ENCODE measurements around the gene MYO3B. TPM values are rescaled to one million over a fixed set of nuclear protein-coding genes. Genes with fewer than 3 reads are reported as not detected.

Gene MYO3B
- total RNA-seq, 1 donor from 2014 or later = not detected

GRCh38 chr2:170524828-170525565, 347.1 kb downstream of the MYO3B start:
- intact Hi-C loops (cut with DNase I) = no loop called here
- Histone ChIP-seq H3K4me1 (peaks cover 18% of the 10 kb centered on the region), H3K4me3 (no peak overlapping the region), H3K27ac (no peak overlapping the region), H3K36me3 (no peaks in the 10 kb centered on the region), H3K9me3 (no peaks in the 10 kb centered on the region), H3K27me3 (ENCODE audit: low read depth) (no peaks in the 10 kb centered on the region)
- DNase-seq = no peak
- ATAC-seq = no peak
- TF ChIP-seq CTCF (IDR thresholded peaks at IDR 0.05) = no peak

DNA sequence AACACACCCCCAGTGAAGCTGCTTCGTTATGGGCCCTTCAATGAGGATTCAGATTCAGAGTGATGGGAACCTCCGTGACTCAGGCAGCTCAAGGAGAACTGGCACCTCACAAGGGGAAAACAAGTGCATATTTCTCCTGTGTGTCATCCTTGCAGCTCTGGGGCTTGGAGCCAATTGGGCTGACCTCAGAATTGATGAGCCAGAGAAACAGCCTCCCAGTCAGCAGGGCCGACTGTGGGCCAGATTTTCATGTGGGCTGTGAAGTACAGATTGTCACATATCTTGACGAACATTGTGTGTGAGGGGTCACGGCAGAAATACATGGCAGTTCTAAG, 347.6 kb downstream of the MYO3B start:
- Histone ChIP-seq H3K27me3 (ENCODE audit: low read depth) (no peaks in the 10 kb centered on the region), H3K27ac (no peak overlapping the region)
- intact Hi-C loops (cut with DNase I) = no loop called here

DNA sequence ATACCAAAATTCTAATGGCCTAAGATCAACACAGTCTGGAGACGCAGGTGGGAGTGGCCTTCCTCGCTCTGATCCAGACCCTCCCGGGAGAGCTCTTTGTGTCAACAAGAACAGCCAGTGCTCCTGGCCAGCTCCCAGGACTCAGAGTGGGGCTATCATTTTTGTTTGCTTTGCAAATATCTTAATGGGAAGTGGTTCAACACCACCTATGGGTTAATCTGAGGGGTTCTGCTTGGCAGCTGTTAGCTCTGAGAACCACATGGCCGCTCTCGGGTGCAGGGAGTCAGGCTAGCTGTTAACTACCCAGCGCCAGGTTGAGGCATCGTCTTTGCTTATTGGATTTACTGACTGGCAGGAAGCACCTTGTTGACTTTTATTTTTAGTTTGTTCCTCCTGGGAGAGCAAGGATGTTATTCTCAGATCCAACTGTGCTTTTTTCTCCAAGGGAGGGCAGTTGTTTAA, 352.4 kb downstream of the MYO3B start:
- H3K27ac ChIP-seq = peak overlapping the region; percentile 21
- peak overlapping the region; percentile 1 for H3K4me3 ChIP-seq
- H3K9me3 ChIP-seq = no peaks in the 10 kb centered on the region
- ATAC-seq (peak; percentile 90 to 91), DNase-seq (peak; percentile 84)
- intact Hi-C loops (cut with DNase I) = no loop called here
- peaks cover 26% of the 10 kb centered on the region for H3K4me1 ChIP-seq
- H3K36me3 ChIP-seq = no peaks in the 10 kb centered on the region
- no peaks in the 10 kb centered on the region for H3K27me3 ChIP-seq (ENCODE audit: low read depth)
- no peak for TF ChIP-seq CTCF (IDR thresholded peaks at IDR 0.05)

More for the DNA sequence above, 347.6 kb downstream of the MYO3B start:
- no peaks in the 10 kb centered on the region for H3K9me3 ChIP-seq
- ATAC-seq = peak; percentile 75 to 80
- DNase-seq = peak; percentile 48
- H3K36me3 ChIP-seq = no peaks in the 10 kb centered on the region
- no peak for TF ChIP-seq CTCF (IDR thresholded peaks at IDR 0.05)
- peaks cover 24% of the 10 kb centered on the region for H3K4me1 ChIP-seq
- H3K4me3 ChIP-seq = no peak overlapping the region

GRCh38 chr2:170530803-170531564, 353.0 kb downstream of the MYO3B start:
- H3K27me3 ChIP-seq (ENCODE audit: low read depth) = no peaks in the 10 kb centered on the region
- peak overlapping the region; percentile 21 for H3K27ac ChIP-seq

DNA sequence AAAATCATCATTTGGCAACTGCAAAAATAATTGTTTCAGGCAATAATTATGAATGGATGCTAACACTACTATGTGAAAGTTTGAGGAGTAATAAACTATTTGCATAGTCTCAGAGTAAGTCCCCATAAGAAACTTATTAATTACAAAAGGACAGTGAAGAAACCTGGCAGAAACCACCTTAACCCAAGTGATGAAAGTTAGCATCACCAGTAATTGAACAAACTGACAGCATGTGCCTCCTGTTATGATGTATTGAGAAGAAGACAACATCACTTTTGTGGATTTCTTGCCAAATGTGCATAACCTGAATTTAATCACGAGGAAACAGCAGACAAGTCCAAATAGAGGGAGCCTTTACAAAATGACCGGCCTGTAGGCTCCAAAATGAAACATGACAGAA, 353.9 kb downstream of the MYO3B start:
- Histone ChIP-seq H3K27ac (no peak overlapping the region), H3K27me3 (ENCODE audit: low read depth) (no peaks in the 10 kb centered on the region), H3K4me1 (peaks cover 21% of the 10 kb centered on the region), H3K36me3 (no peaks in the 10 kb centered on the region), H3K4me3 (no peak overlapping the region), H3K9me3 (no peaks in the 10 kb centered on the region)
- DNase-seq = no peak
- no peak for TF ChIP-seq CTCF (IDR thresholded peaks at IDR 0.05)
- ATAC-seq = no peak
- intact Hi-C loops (cut with DNase I) = no loop called here

More at GRCh38 chr2:170530803-170531564, 353.0 kb downstream of the MYO3B start:
- H3K4me1 ChIP-seq = peaks cover 22% of the 10 kb centered on the region
- no peak overlapping the region for H3K4me3 ChIP-seq
- DNase-seq (no peak), ATAC-seq (peak; percentile 65 to 76)
- no peaks in the 10 kb centered on the region for H3K9me3 ChIP-seq
- intact Hi-C loops (cut with DNase I) = no loop called here
- TF ChIP-seq CTCF (IDR thresholded peaks at IDR 0.05) = no peak
- no peaks in the 10 kb centered on the region for H3K36me3 ChIP-seq

Data from lower lobe of right lung (tissue), 2 donors.